ENCODE measurements around the gene CPLX4.

The CPLX4 gene

DNA sequence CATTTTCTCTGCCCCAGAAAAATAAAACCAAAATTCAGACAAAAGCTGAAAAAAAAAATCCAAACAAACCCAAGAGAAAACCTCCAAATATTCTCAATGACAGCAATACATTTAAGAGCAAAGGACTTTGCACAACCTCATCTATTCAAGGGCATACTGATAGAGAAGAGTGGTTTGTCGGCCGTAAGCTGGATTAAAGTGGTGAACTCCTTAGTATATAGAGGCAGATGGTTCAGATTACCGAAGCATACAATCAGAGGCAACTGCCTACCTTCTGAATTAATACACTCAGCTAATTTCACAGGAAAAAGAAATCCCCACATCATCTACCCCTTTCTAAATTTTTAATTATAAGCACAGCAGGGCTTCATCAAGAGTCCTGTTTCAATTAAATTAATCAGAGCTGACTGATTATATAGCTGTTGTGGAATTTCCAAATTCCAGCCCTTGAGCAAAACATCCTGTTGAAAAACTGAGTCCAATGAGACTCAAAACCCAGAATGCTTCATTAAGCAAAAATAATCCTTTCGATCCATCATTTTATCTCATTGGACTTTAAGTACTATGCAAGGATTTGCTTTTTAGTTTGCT lies at the start of gene CPLX4:
Gene CPLX4 (minus strand): TSS at position 190 of the 591 bp plus-strand sequence. CDS start 187 bp downstream, at position 3.
- Histone ChIP-seq H3K4me3 (ENCODE audit: low read length in 2 of 2) (no peak within 1 kb of the TSS), H3K36me3 (ENCODE audit: control insufficient read depth in 2 of 2, insufficient read depth in 2 of 2, low read length in 2 of 2) (no peaks in the 10 kb centered on the region)

DNA sequence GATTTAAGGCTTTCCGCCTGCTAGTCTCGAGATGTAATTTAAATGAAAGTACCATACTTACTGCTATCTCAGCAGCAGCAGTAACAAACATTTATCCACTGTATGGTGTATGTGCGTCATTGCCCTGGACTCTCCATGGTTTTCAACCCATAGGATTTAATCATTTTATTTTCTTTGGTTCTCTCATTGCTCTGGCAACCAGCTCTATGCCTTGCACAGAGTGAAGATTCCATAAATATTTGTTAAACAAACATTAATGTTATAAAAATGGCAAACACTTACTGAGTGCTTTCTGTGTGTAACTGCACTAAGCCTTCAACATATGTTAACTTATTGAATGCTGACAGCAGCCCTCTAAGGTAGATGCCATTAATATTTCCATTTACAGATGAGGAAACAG lies 41.9 kb upstream of the CPLX4 start:
- Histone ChIP-seq H3K36me3 (ENCODE audit: control insufficient read depth in 2 of 2, insufficient read depth in 2 of 2, low read length in 2 of 2) (peaks cover 0 to 1% of the 10 kb centered on the region in 2 donors), H3K9me3 (ENCODE audit: control insufficient read depth in 2 of 2, low read length in 2 of 2) (no peaks in the 10 kb centered on the region), H3K4me3 (ENCODE audit: low read length in 2 of 2) (no peak overlapping the region), H3K27me3 (ENCODE audit: control insufficient read depth in 2 of 2, insufficient read depth in 2 of 2, low read length in 2 of 2) (no peaks in the 10 kb centered on the region), H3K4me1 (ENCODE audit: control insufficient read depth in 2 of 2, insufficient read depth in 2 of 2, low read length in 2 of 2) (no peaks in the 10 kb centered on the region), H3K27ac (ENCODE audit: low read depth in 2 of 2, low read length in 2 of 2) (no peak overlapping the region), H3K9ac (ENCODE audit: low read depth in 1 of 2, low read length in 2 of 2) (no peak overlapping the region)

More for the DNA sequence above, at the start of gene CPLX4:
- H3K27me3 ChIP-seq (ENCODE audit: control insufficient read depth in 2 of 2, insufficient read depth in 2 of 2, low read length in 2 of 2): peaks cover 0 to 2% of the 10 kb centered on the region in 2 donors
- H3K4me1 ChIP-seq (ENCODE audit: control insufficient read depth in 2 of 2, insufficient read depth in 2 of 2, low read length in 2 of 2): no peaks in the 10 kb centered on the region
- H3K9ac ChIP-seq (ENCODE audit: low read depth in 1 of 2, low read length in 2 of 2): no peak within 1 kb of the TSS
- H3K27ac ChIP-seq (ENCODE audit: low read depth in 2 of 2, low read length in 2 of 2): no peak within 1 kb of the TSS
- H3K9me3 ChIP-seq (ENCODE audit: control insufficient read depth in 2 of 2, low read length in 2 of 2): no peaks in the 10 kb centered on the region

- no peak overlapping the region for H3K27ac ChIP-seq (ENCODE audit: low read depth in 2 of 2, low read length in 2 of 2)
- H3K4me1 ChIP-seq (ENCODE audit: control insufficient read depth in 2 of 2, insufficient read depth in 2 of 2, low read length in 2 of 2): no peaks in the 10 kb centered on the region
- peak overlapping the region; percentile 60 to 70 for H3K9ac ChIP-seq (ENCODE audit: low read depth in 1 of 2, low read length in 2 of 2)
- no peaks in the 10 kb centered on the region for H3K9me3 ChIP-seq (ENCODE audit: control insufficient read depth in 2 of 2, low read length in 2 of 2)
- H3K27me3 ChIP-seq (ENCODE audit: control insufficient read depth in 2 of 2, insufficient read depth in 2 of 2, low read length in 2 of 2): no peaks in the 10 kb centered on the region
- peaks cover 6 to 8% of the 10 kb centered on the region in 2 donors for H3K36me3 ChIP-seq (ENCODE audit: control insufficient read depth in 2 of 2, insufficient read depth in 2 of 2, low read length in 2 of 2)
- peak overlapping the region; percentile 88 to 93 for H3K4me3 ChIP-seq (ENCODE audit: low read length in 2 of 2)
Observed at GRCh38 chr18:59359576-59359952, 41.1 kb upstream of the CPLX4 start.

- Histone ChIP-seq H3K4me3 (ENCODE audit: low read length in 2 of 2) (peak within 1 kb of the TSS; percentile 88 to 93), H3K27ac (ENCODE audit: low read depth in 2 of 2, low read length in 2 of 2) (peak within 1 kb of the TSS; percentile 67 to 74), H3K36me3 (ENCODE audit: control insufficient read depth in 2 of 2, insufficient read depth in 2 of 2, low read length in 2 of 2) (peaks cover 7 to 8% of the 10 kb centered on the region in 2 donors), H3K9ac (ENCODE audit: low read depth in 1 of 2, low read length in 2 of 2) (peak within 1 kb of the TSS; percentile 71 to 92), H3K9me3 (ENCODE audit: control insufficient read depth in 2 of 2, low read length in 2 of 2) (no peaks in the 10 kb centered on the region), H3K4me1 (ENCODE audit: control insufficient read depth in 2 of 2, insufficient read depth in 2 of 2, low read length in 2 of 2) (no peaks in the 10 kb centered on the region), H3K27me3 (ENCODE audit: control insufficient read depth in 2 of 2, insufficient read depth in 2 of 2, low read length in 2 of 2) (no peaks in the 10 kb centered on the region)
Observed at GRCh38 chr18:59358712-59359575, 40.5 kb upstream of the CPLX4 start, which contains the start of gene LMAN1. TSS of gene LMAN1 (minus strand) at chr18:59359265. CDS start at chr18:59359244, 21 bp downstream.

GRCh38 chr18:59358414-59358711 lies 39.9 kb upstream of the CPLX4 start:
- Histone ChIP-seq H3K36me3 (ENCODE audit: control insufficient read depth in 2 of 2, insufficient read depth in 2 of 2, low read length in 2 of 2) (peaks cover 9 to 12% of the 10 kb centered on the region in 2 donors), H3K27me3 (ENCODE audit: control insufficient read depth in 2 of 2, insufficient read depth in 2 of 2, low read length in 2 of 2) (no peaks in the 10 kb centered on the region), H3K4me1 (ENCODE audit: control insufficient read depth in 2 of 2, insufficient read depth in 2 of 2, low read length in 2 of 2) (no peaks in the 10 kb centered on the region), H3K27ac (ENCODE audit: low read depth in 2 of 2, low read length in 2 of 2) (peak overlapping the region in 1 of 2 donors; percentile 74), H3K4me3 (ENCODE audit: low read length in 2 of 2) (peak overlapping the region; percentile 88 to 93), H3K9ac (ENCODE audit: low read depth in 1 of 2, low read length in 2 of 2) (peak overlapping the region; percentile 71 to 92), H3K9me3 (ENCODE audit: control insufficient read depth in 2 of 2, low read length in 2 of 2) (no peaks in the 10 kb centered on the region)

DNA sequence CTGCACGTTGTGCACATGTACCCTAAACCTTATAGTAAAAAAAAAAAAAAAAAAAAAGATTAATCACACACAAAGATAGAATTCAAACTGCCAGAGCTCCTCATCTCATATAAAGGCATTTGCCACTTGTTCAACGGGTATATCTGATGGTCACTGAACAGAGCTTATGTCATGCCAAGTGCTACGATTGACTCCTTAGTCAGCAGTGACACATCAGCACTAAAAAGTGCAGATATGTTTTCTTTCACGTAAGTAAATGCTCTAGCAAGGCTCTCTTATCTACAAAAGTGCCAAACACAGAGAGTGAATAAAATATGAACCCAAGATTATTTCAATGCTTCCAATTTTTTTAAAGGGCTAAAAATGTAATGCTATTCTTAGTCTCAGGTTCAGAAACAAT lies 39.5 kb upstream of the CPLX4 start:
- Histone ChIP-seq H3K4me3 (ENCODE audit: low read length in 2 of 2) (peak overlapping the region; percentile 88 to 93), H3K27ac (ENCODE audit: low read depth in 2 of 2, low read length in 2 of 2) (no peak overlapping the region), H3K4me1 (ENCODE audit: control insufficient read depth in 2 of 2, insufficient read depth in 2 of 2, low read length in 2 of 2) (no peaks in the 10 kb centered on the region), H3K36me3 (ENCODE audit: control insufficient read depth in 2 of 2, insufficient read depth in 2 of 2, low read length in 2 of 2) (peaks cover 13 to 16% of the 10 kb centered on the region in 2 donors), H3K27me3 (ENCODE audit: control insufficient read depth in 2 of 2, insufficient read depth in 2 of 2, low read length in 2 of 2) (no peaks in the 10 kb centered on the region), H3K9me3 (ENCODE audit: control insufficient read depth in 2 of 2, low read length in 2 of 2) (no peaks in the 10 kb centered on the region), H3K9ac (ENCODE audit: low read depth in 1 of 2, low read length in 2 of 2) (no peak overlapping the region)

- Histone ChIP-seq H3K4me1 (ENCODE audit: control insufficient read depth in 2 of 2, insufficient read depth in 2 of 2, low read length in 2 of 2) (no peaks in the 10 kb centered on the region), H3K27me3 (ENCODE audit: control insufficient read depth in 2 of 2, insufficient read depth in 2 of 2, low read length in 2 of 2) (no peaks in the 10 kb centered on the region), H3K9me3 (ENCODE audit: control insufficient read depth in 2 of 2, low read length in 2 of 2) (no peaks in the 10 kb centered on the region), H3K4me3 (ENCODE audit: low read length in 2 of 2) (no peak overlapping the region), H3K9ac (ENCODE audit: low read depth in 1 of 2, low read length in 2 of 2) (no peak overlapping the region), H3K36me3 (ENCODE audit: control insufficient read depth in 2 of 2, insufficient read depth in 2 of 2, low read length in 2 of 2) (peaks cover 39% of the 10 kb centered on the region in 2 donors), H3K27ac (ENCODE audit: low read depth in 2 of 2, low read length in 2 of 2) (no peak overlapping the region)
Observed at GRCh38 chr18:59354731-59355130, 36.3 kb upstream of the CPLX4 start.

DNA sequence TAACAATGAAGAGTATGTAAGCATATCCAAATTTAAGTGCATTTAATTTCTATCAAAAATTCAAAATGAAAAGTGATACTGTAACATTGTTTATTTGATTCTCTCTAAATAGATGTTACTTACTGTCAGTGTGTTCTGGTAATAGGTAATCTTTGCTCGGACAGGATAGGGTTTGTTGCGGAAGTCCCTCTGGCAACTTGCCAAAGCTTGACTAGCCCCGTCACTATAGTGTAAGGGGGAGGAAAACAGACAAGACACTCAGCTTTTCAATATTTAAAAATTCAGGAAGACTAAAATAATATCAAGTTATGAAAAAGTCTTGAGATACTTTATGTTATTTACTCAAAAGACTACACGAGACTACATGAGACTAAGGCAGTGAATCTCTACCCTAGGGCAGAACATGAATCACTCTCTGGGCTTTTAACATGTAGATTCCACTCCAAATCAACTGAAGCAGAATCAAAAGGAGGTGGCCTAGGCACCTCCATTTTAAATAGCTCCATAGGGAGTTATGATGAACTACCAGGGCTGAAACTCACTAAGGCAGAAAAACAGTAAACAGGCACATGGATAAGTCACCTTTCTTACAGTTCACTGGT lies 34.7 kb upstream of the CPLX4 start:
- H3K4me1 ChIP-seq (ENCODE audit: control insufficient read depth in 2 of 2, insufficient read depth in 2 of 2, low read length in 2 of 2): no peaks in the 10 kb centered on the region
- H3K27ac ChIP-seq (ENCODE audit: low read depth in 2 of 2, low read length in 2 of 2): no peak overlapping the region
- H3K36me3 ChIP-seq (ENCODE audit: control insufficient read depth in 2 of 2, insufficient read depth in 2 of 2, low read length in 2 of 2): peaks cover 45 to 48% of the 10 kb centered on the region in 2 donors
- no peaks in the 10 kb centered on the region for H3K27me3 ChIP-seq (ENCODE audit: control insufficient read depth in 2 of 2, insufficient read depth in 2 of 2, low read length in 2 of 2)
- no peak overlapping the region for H3K4me3 ChIP-seq (ENCODE audit: low read length in 2 of 2)
- H3K9me3 ChIP-seq (ENCODE audit: control insufficient read depth in 2 of 2, low read length in 2 of 2): no peaks in the 10 kb centered on the region
- no peak overlapping the region for H3K9ac ChIP-seq (ENCODE audit: low read depth in 1 of 2, low read length in 2 of 2)

DNA sequence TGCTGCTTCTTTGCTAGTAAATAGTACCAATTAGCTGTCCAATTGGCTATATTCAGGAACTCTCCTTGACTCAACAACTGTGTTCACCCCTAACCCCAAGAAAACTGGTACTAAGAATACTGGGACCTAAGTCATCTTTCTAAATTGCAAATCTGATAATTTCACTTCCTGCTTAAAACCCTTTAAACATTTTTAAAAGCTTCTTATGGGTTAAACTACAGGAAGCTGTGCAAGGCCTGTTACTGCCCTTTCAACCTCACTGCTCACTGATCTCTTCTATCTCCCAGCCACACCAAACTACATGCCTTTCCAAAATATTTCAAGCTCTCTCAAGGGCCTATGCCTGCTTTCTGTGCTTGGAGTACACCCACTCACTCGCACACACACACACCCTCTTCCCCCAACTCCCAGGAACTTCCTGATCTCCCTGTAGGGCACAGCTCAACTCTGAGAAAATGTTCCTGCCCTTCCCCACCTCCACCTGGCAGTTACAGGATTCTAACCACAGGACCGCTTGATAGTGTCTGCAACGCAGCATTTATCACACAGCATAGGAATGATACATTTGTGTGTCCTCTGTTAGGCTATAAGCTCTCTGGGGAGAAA lies 33.9 kb upstream of the CPLX4 start:
- H3K4me1 ChIP-seq (ENCODE audit: control insufficient read depth in 2 of 2, insufficient read depth in 2 of 2, low read length in 2 of 2): no peaks in the 10 kb centered on the region
- H3K9me3 ChIP-seq (ENCODE audit: control insufficient read depth in 2 of 2, low read length in 2 of 2): no peaks in the 10 kb centered on the region
- H3K4me3 ChIP-seq (ENCODE audit: low read length in 2 of 2): no peak overlapping the region
- no peaks in the 10 kb centered on the region for H3K27me3 ChIP-seq (ENCODE audit: control insufficient read depth in 2 of 2, insufficient read depth in 2 of 2, low read length in 2 of 2)
- peaks cover 48 to 54% of the 10 kb centered on the region in 2 donors for H3K36me3 ChIP-seq (ENCODE audit: control insufficient read depth in 2 of 2, insufficient read depth in 2 of 2, low read length in 2 of 2)
- H3K27ac ChIP-seq (ENCODE audit: low read depth in 2 of 2, low read length in 2 of 2): no peak overlapping the region
- no peak overlapping the region for H3K9ac ChIP-seq (ENCODE audit: low read depth in 1 of 2, low read length in 2 of 2)

DNA sequence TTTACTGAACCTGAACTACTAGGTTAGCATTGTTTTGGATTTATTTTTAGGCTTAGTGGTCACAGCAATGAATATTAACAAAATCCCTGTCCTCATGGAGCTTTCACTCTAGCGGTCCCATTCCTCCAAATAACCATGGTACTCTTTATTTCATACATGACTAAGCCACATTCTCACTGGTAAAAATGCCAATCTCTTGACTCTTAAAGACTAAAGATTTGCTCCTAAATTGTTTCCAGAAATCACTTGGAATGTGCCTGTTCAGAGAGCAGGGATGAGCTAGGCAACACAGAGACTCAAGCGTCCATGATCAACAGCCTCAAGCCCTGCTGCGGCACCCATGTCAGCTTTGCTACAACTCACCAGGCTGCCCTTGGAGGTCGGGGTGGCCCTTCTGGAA lies 27.1 kb upstream of the CPLX4 start:
- H3K36me3 ChIP-seq (ENCODE audit: control insufficient read depth in 2 of 2, insufficient read depth in 2 of 2, low read length in 2 of 2): peaks cover 37 to 38% of the 10 kb centered on the region in 2 donors
- H3K4me3 ChIP-seq (ENCODE audit: low read length in 2 of 2): no peak overlapping the region
- H3K4me1 ChIP-seq (ENCODE audit: control insufficient read depth in 2 of 2, insufficient read depth in 2 of 2, low read length in 2 of 2): no peaks in the 10 kb centered on the region
- H3K27ac ChIP-seq (ENCODE audit: low read depth in 2 of 2, low read length in 2 of 2): no peak overlapping the region
- no peaks in the 10 kb centered on the region for H3K27me3 ChIP-seq (ENCODE audit: control insufficient read depth in 2 of 2, insufficient read depth in 2 of 2, low read length in 2 of 2)
- H3K9ac ChIP-seq (ENCODE audit: low read depth in 1 of 2, low read length in 2 of 2): no peak overlapping the region
- no peaks in the 10 kb centered on the region for H3K9me3 ChIP-seq (ENCODE audit: control insufficient read depth in 2 of 2, low read length in 2 of 2)

Data from mucosa of rectum (tissue), 2 donors.